Fibroblast of skin of left quadriceps (primary cell): ENCODE results near the gene SIK3.
"Not testable (repeated sequence)": the region's sequence is repeated elsewhere in the genome, so short reads cannot be mapped to it uniquely, and the experiment has no call there.

Source experiments
- DNase-seq, 2 experiments: peaks; one replicate each; pipeline ENCODE4 v3.0.0-alpha.2; 2013; ENCODE audit warnings: low read depth in 2 of 2

Gene SIK3

DNA sequence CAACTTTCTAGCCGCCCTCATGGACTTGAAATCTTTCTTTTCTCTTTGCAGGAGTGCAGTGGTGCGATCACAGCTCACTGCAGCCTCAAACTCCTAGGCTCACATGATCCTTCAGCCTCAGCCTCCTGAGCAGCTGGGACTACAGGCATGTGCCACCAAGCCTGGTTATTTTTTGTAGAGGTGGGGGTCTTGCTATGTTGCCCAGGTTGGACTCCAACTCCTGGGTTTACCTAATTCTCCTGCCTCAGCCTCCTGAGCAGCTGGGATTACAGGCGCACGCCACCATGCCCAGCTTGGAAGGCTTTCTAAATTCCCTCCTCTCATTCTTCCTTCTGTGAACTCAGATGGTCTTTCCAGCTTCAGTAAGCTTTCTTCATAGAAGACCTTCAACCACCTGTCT lies 256.1 kb downstream of the SIK3 start:
- DNase-seq, result no peak

- no peak for DNase-seq
Measured at GRCh38 chr11:116840746-116841296, 257.4 kb downstream of the SIK3 start.

- DNase-seq, result no peak
Measured at GRCh38 chr11:116840224-116840745, 257.9 kb downstream of the SIK3 start.

GRCh38 chr11:116838321-116839084 lies 259.7 kb downstream of the SIK3 start:
- no peak for DNase-seq

DNA sequence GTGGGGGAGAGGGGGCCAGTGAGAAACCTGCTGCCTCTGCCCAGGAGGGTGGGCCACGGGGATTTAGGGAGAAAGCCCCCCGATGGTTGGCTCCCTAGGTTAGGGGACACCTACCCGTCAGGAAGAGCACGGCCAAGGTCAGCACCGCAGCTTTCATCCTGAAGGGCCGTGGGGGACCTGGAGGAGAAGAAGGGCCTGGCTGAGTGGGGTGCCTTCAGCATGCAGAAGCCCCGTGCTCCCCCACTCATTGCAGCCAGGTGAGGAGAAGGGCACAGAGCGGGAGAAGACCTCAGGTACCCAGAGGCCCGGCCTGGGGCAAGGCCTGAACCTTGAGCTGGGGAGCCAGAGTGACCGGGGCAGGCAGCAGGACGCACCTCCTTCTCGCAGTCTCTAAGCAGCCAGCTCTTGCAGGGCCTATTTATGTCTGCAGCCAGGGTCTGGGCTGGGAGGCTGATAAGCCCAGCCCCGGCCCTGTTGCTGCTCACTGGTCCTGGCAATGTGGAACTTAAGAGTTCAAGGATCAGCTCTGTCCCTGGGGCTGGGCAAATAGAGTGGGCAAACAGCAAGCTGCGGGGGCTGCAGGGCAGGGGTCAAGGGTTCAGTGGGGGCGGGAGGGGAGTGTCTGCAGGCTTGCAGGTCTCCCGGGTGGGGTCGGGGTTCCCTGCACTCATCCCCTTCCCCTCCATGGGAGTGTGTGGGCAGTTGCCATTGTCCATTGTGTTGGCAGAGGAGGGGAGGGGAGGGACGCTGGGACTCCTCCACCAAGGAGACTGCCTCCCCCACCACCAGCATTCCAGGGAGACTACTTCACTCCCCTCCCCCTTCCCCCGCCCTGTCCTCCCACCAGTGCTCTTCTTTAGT lies 260.8 kb downstream of the SIK3 start, which contains the start of gene APOA1:
Gene APOA1, minus strand, starts transcription at position 392 of the 861 bp plus-strand sequence. Its CDS starts 235 bp downstream, at position 157.
- no peak for DNase-seq

GRCh38 chr11:116836632-116836991 lies 261.6 kb downstream of the SIK3 start:
- no peak for DNase-seq

GRCh38 chr11:116835791-116836631 lies 262.2 kb downstream of the SIK3 start:
- peak; percentile 88 to 89 for DNase-seq

DNA sequence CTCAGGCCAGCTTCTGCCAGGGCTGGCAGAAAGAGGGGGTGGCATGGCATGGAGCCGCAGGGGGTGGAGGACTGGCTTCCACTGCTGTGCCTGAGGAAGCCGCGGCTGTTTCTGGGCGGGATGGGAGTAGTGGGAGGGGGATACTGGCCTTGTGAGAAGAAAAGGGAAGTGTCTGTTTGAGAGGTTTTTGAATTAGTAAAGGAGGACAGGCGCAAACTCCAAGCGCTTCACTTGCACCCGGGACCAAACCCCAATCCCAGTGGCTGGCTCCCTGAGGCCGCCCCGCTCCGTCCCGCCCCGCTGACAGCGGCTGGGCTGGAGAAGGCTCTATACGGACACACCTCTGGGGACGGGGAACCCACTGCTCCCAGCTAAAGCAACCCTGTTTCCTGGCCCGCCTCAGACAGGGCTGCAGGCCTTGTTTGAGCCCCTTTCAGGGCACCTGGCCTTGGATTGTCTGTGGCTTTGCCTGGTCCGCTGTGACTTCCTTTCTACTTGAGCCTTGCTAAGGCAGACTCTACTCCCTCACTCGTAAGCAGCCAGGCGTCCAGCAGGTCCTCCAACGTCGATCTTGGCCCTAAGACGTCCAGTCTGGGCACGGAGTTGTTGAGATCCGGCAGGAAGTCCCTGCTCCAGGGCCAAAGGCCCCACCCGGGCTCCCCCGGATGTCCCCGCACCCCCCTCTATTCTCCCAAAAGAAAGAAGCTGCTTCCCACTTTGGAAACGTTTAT lies 263.0 kb downstream of the SIK3 start:
- no peak for DNase-seq

DNA sequence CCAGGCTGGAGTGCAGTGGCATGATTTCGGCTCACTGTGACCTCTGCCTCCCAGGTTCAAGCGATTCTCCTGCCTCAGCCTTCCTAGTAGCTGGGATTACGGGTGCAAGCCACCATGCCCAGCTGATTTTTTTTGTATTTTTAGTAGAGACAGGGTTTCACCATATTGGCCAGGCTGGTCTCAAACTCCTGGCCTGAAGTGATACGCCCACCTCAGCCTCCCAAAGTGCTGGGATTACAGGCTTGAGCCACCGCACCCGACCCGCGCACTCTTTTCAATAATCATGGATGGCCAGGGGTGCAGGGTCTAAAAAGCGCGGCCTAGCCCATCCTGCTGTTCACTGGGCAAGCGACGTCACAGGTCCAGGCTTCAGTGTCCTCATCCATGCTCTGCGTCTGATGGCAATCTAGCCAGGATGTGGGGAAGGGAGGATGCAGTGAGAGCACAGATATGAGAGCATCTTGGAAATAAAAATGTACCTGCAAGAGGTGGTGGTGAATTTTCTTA lies 263.6 kb downstream of the SIK3 start:
- not testable (repeated sequence) for DNase-seq

DNA sequence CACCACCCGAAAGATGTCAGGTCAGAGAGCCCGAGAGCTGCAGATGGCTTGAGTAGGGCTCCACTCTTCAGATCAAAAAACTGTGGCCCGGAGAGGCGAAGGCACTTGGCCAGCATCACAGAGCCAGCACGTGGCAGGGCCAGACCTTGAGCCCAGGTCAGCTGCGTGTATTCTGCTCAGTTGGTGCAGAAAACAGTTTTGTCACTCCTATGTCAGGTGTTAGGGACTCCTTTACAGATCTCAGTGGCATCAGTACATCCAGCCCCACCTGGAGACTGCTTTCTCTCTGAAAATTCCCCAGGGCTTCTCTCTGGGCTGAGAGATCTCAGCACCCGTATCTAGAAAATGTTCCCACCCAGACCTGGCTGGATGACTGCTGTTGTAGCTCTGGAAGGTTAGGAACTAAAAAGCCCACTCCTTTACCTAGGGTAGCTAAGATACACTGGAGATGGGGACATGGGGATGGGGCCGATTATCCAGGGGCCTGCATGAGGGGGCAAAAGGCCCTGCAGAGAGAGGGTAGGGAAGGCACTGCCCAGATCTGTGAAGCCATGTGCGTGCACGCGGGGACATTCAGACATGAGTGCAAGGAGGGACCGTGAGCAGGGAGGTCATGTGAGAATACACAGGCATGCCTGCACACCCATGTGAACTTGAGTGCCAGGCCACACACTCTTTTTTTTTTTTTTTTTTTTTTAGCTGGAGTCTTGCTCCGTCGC lies 264.3 kb downstream of the SIK3 start:
- DNase-seq, result no peak

- no peak for DNase-seq
Measured at GRCh38 chr11:116833491-116833815, 264.8 kb downstream of the SIK3 start.

- DNase-seq, result no peak
Measured at GRCh38 chr11:116832350-116833290, 265.6 kb downstream of the SIK3 start.

- DNase-seq, result no peak
Measured at GRCh38 chr11:116831790-116832349, 266.4 kb downstream of the SIK3 start.

- DNase-seq, result no peak
Measured at GRCh38 chr11:116830184-116830912, 267.9 kb downstream of the SIK3 start.

GRCh38 chr11:116829525-116830183 lies 268.6 kb downstream of the SIK3 start, which contains the start of gene APOC3:
Gene APOC3, plus strand, starts transcription at chr11:116829907. Its CDS starts 676 bp downstream, at chr11:116830583.
- peak; percentile 34 to 42 for DNase-seq

DNA sequence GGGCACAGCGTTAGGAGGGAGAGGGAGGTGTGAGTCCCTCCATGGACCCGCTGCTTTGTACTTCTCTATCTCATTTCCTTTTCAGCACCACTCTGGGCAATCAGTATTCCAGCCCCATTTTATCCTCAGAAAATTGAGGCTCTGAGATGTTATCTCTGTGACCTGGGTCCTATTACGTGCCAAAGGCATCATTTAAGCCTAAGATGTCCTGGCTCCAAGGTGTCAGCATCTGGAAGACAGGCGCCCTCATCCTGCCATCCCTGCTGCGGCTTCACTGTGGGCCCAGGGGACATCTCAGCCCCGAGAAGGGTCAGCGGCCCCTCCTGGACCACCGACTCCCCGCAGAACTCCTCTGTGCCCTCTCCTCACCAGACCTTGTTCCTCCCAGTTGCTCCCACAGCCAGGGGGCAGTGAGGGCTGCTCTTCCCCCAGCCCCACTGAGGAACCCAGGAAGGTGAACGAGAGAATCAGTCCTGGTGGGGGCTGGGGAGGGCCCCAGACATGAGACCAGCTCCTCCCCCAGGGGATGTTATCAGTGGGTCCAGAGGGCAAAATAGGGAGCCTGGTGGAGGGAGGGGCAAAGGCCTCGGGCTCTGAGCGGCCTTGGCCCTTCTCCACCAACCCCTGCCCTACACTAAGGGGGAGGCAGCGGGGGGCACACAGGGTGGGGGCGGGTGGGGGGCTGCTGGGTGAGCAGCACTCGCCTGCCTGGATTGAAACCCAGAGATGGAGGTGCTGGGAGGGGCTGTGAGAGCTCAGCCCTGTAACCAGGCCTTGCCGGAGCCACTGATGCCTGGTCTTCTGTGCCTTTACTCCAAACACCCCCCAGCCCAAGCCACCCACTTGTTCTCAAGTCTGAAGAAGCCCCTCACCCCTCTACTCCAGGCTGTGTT lies 269.4 kb downstream of the SIK3 start:
- no peak for DNase-seq
